GM18951 (cell line): ENCODE results near the gene MAST2.
"Not testable (repeated sequence)": the region's sequence is repeated elsewhere in the genome, so short reads cannot be mapped to it uniquely, and the experiment has no call there.

Experiments
- POLR2A ChIP-seq: IDR thresholded peaks from 4 replicates; pipeline ENCODE4 v1.6.1; 2011; ENCODE audit warnings: mild to moderate bottlenecking; ENCODE audit not compliant: insufficient read length, insufficient read depth; ENCODE audit errors: extremely low read depth
- in situ Hi-C: fragments of 300-500 bp; cut with MboI; formaldehyde crosslinking; loops from one replicate; pipeline ENCODE4 v1.12.0; 2022; ENCODE audit warnings: low sequenced_read_pairs, mixed read lengths, inconsistent platforms; ENCODE audit not compliant: unreplicated experiment

The MAST2 gene

DNA sequence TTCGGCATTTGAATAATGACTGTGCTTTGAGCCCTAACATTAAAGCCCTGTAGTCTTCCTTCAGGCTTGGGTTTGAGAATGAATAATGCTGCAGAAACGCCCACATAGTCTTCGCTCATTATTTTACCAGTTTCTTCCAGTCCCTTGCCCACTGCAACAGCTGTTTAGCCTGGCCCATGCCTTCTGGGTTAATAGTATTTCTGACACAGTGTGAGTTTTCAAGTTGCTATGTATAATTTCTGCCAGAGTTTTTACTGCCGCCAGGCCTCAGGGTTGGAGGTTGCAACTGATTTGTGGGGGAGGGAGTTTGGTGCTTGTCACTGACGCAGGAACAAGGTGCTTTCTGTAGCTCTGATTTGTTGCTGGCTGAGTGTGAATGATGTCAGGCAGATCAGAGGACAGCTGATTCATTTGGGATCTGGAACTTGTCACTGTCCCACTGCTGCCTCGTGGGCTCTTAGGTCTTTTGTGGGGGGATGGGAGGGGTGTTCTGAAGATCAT, 109.8 kb downstream of the MAST2 start:
- no peak for TF ChIP-seq POLR2A
- in situ Hi-C loops = no loop called here

DNA sequence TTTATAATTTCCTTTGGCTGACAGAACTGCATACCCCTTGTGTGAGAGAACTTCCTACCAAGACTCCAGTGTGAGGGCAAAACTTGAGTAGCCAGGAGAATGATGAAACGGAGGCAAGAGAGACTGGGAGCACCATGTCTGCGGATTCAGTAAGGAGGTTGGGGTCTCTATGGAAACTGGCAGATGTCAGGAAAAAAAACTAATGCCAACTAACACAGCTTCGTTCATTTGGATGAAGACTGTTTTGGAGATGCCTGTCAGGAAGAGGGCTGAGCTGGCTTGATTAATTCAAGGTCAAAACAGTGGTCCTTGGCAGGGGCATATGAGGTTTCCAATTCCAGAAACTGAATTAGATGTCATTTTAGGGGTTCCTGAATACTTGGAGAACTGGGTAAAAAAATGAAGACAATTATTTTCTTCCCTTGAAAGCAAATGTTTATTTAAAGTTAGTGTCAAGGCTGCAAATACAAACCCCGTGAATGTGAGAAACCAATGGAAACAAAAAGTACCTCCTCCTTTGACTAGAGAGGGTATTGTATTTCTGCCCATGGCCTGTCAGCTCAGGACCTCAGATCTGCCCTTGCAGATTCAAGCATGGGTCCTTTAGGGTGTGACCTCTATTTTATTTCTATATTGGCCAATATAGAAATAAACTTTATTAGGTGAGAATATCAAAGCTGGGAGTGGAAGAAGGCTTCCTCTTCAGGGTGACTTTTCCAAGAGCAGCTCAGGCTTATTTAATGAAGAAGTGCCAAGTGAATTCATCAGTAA, 110.5 kb downstream of the MAST2 start:
- TF ChIP-seq POLR2A = no peak
- in situ Hi-C loops = no loop called here

DNA sequence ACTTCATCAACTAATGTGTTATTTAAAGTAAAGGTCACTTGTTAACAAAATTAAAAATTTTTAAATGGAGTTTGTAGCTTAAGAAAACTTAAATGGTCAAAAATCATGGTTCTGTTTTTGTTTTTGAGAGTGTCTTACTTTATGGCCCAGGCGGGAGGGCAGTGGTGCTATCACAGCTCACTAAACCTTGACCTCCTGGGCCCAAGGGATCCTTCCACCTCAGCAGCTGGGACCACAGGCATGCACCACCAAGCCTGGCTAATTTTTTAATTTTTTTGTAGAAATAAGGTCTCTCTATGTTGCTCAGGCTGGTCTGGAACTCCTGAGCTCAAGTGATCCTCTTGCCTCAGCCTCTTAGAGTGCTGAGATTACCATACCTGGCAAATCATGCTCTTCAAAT, 111.4 kb downstream of the MAST2 start:
- in situ Hi-C loops = no loop called here
- TF ChIP-seq POLR2A = no peak

DNA sequence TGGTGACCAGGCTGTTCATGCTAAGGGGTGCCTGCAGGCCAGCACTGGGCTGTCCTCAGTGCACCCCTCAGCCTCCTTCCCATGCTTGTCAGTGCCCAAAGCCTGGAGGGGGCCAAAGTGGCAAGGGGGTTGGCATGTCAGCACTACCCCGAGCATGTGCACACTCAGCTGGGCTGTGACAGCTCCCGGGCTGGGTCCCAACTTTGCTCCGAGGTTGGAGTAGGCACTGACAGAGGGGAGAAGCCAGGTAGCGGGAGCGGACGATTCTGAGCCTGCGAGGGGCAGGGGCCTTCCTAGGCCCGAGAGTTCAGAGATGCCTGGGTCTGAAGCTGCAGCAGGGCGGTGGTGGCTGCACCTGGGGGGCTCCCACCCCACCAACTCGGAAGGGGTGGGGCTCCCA, 119.0 kb downstream of the MAST2 start:
- in situ Hi-C loops = no loop called here
- no peak for TF ChIP-seq POLR2A

DNA sequence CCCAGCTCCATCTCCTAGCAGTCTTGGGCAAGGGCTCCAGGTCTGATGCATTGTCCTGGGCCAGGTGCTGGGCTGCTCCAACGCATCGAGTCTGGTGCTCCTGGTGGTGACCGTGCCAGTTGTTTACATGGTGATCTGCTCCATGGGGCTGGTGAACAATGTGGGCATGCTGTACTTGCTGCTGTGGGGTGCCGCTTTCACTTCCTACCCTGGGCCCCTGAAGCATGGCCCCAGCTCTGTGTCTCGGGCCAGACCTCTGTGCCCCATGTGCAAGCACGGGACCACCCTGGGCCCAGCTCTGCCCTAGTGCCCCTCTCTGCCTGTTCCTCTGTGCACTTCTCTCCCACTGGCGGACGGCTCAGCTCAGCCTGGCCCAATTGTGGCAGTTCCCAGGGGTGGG, 119.4 kb downstream of the MAST2 start:
- TF ChIP-seq POLR2A = no peak
- in situ Hi-C loops = no loop called here

DNA sequence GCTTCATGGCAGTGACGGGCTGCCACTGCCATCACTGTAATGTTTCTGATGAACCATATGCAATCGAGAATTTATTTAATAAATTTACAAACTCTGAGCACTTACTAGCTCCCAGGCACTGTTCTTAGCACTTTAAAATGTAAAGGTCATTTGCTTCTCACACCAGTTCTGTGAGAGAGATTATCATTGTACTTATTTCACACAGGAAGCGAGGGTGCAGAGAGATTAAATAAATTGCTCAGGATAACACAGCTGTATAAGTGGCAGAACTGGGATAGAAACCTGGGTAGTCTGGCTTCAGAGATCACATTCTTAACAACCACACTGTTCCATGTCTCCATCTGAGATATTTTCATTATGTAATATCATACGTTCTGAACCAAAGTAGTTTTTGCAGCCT, 119.9 kb downstream of the MAST2 start:
- no peak for TF ChIP-seq POLR2A
- in situ Hi-C loops = no loop called here

DNA sequence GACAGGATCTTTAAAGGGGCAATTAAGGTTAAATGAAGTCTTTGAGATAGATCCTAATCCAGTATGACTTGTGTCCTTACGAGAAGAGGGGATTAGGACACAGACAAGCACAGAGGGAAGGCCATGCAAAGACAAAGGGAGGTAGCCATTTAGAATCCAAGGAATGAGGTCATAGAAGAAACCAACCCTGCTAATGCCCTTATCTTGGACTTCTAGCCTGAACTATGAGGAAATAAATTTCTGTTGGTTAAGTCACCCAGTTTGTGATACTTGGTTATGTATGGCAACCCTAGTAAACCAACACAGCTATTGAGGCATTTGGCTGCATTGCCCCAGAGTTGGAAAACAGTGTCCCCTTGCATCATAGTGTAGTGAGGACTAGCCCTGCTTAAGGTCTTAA, 121.3 kb downstream of the MAST2 start:
- in situ Hi-C loops = no loop called here
- TF ChIP-seq POLR2A = no peak

DNA sequence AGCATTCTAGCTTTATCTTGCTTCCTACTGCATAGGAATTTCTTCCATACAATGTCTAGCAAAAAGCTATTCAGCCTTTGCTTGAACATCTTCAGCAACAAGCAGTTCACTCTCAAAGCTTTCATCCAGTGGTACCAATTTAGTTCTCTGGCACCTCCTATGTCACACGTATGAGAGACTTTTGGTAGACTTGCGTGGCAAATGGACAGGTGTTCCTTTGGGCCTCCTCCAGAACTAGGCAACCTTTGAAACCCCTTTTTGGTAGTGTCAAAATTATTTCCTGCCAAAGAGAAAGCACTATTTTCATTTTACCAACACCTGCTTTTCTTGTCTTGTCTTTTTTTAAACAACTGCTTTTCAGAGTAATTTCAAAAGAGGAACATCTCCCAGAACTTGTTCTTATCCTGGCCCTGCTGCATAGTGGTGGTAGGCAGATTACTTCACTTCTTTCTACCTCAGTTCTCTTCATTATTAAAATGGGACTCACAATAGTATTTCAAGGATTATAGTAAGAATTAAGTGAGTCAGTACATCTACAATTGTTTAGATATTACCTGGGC, 122.4 kb downstream of the MAST2 start:
- TF ChIP-seq POLR2A = no peak
- in situ Hi-C loops = no loop called here

DNA sequence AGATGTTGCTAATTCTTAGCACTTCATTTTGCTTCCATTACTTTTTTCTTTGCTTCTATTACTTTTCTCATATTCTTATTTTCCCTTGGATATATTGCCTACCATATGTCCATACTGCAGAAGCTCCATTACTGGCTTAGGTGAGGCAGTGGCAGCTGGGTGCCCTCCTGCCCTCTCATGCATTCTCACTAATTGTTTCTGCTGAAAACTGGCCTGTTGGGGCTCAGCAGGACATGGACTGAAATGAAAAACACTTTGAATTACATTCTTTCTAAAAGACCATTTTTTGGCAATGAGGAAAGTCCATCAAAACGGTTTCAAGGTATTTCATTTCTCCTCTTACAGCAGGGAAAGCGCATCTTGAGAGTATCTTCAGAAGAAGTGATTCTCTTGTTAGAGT, 122.9 kb downstream of the MAST2 start:
- in situ Hi-C loops = no loop called here

DNA sequence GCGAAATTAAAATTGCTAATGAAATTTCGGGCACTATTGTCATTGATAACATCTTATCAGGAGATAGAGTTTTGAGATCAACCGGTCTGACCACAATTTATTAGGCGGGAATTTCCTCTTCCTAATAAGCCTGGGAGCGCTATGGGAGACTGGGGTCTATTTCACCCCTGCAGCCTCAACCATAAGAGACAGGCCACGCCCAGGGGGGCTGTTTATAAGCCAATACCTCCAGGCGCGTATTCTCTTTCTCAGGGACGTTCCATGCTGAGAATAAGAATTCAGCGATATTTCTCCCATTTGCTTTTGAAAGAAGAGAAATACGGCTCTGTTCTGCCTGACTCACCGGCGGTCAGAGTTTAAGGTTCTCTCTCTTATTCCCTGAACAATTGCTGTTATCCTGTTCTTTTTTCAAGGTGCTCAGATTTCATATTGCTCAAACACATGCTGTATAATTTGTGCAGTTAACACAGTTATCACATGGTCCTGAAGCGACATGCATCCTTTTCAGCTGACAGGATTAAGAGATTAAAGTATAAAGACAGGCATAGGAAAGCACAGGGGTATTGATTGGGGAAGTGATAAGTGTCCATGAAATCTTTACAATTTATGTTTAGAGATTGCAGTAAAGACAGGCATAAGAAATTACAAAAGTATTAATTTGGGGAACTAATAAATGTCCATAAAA, 124.0 kb downstream of the MAST2 start:
- in situ Hi-C loops = not testable (repeated sequence)

More for the DNA sequence above, 122.9 kb downstream of the MAST2 start:
- no peak for TF ChIP-seq POLR2A

DNA sequence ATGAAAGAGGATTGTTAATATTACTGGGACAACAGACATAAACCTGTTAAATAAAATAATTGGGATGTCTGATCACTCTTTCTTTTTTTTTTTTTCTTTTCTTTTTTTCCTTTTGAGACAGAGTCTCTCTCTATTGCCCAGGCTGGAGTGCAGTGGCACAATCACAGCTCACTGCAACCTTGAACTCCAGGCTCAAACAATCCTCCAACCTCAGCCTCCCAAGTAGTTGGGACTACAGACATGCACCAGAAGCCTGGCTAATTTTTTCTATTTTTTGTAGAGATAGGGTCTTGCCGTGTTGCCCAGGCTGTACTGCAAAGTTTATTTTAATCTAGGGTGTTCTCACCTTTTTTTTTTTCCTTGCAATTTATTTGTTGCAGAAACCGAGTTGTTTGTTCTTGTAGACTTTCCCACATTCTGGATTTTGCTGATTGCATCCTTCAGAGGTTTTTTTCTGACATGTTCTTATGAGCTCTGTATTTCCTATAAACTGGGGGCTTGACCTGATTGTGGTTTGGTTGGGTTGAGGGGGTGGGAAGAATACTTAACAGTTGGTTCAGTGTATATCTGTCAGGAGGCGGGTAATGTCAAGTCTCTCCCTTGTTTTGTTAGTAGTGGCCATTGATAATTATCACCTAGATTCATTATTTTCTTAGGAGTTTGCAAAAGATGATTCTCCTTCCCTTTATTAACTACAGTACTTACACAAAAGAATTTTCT, 125.2 kb downstream of the MAST2 start:
- in situ Hi-C loops = no loop called here
- TF ChIP-seq POLR2A = no peak

DNA sequence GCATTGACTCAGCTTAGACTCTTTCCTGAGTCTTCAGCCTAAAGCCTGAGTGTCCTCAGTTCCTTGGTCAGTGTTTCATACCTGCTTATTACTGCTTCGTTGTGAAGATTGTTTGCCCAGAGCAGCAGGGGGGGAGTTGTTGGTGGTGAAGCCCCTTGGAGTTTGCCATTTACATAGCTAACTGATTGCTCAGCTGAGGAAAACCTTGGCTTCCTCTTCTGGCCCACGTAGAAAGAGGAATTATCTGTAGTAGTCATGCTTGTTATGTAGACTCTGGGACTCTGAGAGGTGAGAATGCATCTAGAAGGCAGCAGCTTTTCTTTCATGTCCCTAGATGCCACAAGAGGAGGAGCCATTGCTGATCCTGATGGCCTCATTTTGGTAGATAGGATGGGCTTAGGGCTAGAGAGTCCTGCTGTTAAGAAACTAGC, 125.9 kb downstream of the MAST2 start:
- TF ChIP-seq POLR2A = no peak
- in situ Hi-C loops = no loop called here

DNA sequence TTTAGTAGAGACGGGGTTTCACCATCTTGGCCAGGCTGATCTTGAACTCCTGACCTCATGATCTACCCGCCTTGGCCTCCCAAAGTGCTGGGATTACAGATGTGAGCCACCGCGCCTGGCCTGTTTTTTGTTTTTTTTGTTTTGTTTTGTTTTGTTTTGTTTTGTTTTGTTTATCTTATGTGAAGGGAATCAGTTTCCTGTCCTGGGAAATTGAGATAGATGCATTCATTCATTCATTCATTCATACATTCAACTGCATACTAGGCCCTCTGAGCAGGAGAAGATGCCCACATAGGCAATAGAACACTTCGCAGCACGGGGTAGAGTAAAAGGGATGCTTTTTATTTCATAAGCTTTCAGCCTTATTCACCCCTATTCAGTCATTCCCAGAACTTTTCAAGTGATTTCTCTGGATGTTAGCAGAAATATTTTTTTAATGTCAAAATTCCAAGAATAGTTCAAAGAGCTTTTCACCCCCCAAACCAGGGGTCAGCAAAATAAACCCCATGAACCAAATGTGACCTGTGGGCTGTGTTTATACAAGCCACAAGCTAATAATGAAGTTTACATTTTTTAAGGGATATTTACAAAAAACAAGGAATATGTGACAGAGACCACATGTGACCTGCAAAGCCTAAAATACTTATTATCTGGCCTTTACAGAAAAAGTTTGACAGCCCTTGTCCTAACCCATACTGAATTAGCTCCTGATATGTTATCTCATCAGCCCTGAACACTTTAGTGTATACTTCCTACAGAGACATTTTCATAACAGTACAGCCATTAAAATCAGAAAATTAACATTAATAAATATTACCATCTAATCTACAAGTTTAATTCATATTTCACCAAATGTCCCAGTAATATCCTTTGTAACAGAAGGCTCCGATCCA, 127.1 kb downstream of the MAST2 start:
- TF ChIP-seq POLR2A = no peak
- in situ Hi-C loops = no loop called here

DNA sequence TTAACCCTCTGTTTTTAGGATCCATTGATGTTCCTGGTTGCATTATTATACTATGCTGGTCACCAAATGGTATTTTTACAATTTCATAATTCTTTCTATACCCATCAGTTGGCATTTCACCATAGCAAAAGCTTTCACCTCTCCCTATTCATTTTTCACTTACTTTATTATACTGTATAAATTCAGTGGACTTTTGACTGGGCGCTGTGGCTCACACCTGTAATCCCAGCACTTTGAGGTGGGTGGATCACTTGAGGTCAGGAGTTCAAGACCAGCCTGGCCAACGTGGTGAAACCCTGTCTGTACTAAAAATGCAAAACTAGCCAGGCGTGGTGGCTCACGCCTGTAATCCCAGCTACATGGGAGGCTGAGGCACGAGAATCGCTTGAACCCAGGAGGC, 128.8 kb downstream of the MAST2 start:
- in situ Hi-C loops = not testable (repeated sequence)
